ENCODE measurements around the gene KCNMA1.

KCNMA1 gene

GRCh38 chr10:77049896-77050295, 587.7 kb downstream of the KCNMA1 start:
- FAIRE-seq (no peak), DNase-seq (ENCODE audit: insufficient read length, low spot score) (no peak)
- TF ChIP-seq, protein P1, sequence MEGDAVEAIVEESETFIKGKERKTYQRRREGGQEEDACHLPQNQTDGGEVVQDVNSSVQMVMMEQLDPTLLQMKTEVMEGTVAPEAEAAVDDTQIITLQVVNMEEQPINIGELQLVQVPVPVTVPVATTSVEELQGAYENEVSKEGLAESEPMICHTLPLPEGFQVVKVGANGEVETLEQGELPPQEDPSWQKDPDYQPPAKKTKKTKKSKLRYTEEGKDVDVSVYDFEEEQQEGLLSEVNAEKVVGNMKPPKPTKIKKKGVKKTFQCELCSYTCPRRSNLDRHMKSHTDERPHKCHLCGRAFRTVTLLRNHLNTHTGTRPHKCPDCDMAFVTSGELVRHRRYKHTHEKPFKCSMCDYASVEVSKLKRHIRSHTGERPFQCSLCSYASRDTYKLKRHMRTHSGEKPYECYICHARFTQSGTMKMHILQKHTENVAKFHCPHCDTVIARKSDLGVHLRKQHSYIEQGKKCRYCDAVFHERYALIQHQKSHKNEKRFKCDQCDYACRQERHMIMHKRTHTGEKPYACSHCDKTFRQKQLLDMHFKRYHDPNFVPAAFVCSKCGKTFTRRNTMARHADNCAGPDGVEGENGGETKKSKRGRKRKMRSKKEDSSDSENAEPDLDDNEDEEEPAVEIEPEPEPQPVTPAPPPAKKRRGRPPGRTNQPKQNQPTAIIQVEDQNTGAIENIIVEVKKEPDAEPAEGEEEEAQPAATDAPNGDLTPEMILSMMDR (IDR thresholded peaks at IDR 0.05; ENCODE audit: insufficient read depth, missing control alignments): no peak

- FAIRE-seq (no peak), DNase-seq (ENCODE audit: insufficient read length, low spot score) (no peak)
- TF ChIP-seq, protein P1 (IDR thresholded peaks at IDR 0.05; ENCODE audit: insufficient read depth, missing control alignments): no peak
These were observed 588.5 kb downstream of the KCNMA1 start for GRCh38 chr10:77049146-77049545.

DNA sequence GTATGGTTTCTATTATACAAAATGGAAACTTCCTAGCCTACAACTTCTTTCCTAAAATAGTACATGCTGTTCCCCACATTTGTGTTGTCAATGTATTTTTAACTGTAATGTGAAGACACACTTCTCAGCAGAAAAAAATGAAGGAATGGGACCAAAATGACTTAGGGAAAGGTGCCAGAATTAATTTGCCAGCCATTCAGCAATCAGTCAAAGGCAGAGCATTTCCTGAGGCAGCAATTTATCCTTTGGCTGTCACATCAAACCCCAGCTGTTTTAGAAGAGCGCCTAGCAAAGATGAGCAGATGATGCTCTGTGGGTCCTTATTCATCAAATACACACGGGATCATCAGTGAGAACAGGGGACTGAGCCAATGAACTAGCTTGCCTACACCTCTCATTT, 592.5 kb downstream of the KCNMA1 start:
- TF ChIP-seq, protein P1 (IDR thresholded peaks at IDR 0.05; ENCODE audit: insufficient read depth, missing control alignments): no peak
- no peak for FAIRE-seq
- no peak for DNase-seq (ENCODE audit: insufficient read length, low spot score)

- DNase-seq (ENCODE audit: insufficient read length, low spot score): no peak
- FAIRE-seq: no peak
- TF ChIP-seq, protein P1 (IDR thresholded peaks at IDR 0.05; ENCODE audit: insufficient read depth, missing control alignments): no peak
These were observed 594.2 kb downstream of the KCNMA1 start for GRCh38 chr10:77043420-77043763.

DNA sequence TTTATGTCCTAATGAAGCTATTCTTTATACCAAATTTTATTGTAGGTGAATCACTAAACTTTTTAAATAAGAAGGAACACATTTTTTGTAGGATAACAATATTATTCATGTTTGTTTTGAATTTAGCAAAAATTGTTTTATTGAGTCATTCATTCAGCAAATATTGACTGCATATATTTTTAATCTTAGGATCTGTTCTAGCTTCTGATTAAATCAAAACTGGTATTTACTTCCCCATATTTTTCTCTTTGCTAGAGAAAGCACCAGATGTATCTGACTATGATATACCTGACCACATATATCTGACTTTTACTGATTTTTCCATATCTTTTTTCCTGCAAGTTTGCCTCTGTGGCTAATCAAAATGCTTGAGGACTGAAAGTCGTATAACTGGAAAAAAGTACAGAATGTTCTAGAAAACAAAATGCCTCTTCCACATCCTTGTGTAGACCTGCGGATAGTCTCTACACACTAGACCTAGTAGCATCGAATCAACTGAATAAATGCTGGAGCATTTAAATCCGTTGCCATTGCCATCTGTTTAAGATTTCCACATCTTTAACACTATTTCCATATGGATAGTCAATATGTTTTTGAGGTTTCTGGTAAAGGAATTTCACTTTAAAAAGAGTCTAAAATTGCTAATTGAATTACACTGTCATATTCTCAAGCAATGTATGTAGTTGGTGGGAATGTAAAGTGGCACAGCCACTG, 594.7 kb downstream of the KCNMA1 start:
- no peak for DNase-seq (ENCODE audit: insufficient read length, low spot score)
- TF ChIP-seq, protein P1 (IDR thresholded peaks at IDR 0.05; ENCODE audit: insufficient read depth, missing control alignments): no peak
- FAIRE-seq: no peak

DNA sequence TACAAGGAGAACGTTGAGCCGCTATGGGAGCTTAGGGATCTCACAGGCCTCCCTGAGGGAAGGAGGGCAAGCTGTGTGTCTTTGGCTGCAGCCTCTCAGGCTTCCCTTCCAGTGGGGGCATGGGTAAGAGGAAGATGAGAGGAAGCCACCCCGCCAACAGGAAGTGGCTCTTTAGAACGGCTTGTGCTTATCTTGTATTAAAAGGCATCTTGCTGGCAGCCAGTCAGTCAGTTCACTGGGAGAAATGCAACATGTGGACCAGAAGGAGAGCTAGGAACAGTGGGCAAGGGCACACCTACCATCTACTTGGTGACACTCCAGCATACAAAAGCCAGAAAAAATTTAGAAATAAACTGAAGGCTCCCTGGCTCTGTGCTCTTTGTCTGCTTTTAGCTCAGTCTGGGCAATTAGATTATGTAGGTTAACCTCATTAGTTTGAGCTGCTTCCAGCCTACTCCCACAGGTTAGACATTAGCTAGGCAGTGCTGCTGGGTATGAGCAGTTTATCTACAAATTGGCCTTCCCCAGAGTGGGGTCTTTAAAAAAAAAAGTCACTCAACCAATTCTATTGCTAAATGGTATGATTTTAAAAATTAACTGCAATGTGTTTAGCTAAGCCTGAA, 595.9 kb downstream of the KCNMA1 start:
- FAIRE-seq (no peak), DNase-seq (ENCODE audit: insufficient read length, low spot score) (no peak)
- TF ChIP-seq, protein P1 (IDR thresholded peaks at IDR 0.05; ENCODE audit: insufficient read depth, missing control alignments): no peak

GRCh38 chr10:77038407-77038806, 599.2 kb downstream of the KCNMA1 start:
- no peak for FAIRE-seq
- TF ChIP-seq, protein P1 (IDR thresholded peaks at IDR 0.05; ENCODE audit: insufficient read depth, missing control alignments): no peak
- no peak for DNase-seq (ENCODE audit: insufficient read length, low spot score)

Data from D721Med (cell line).